CD4-positive, alpha-beta T cell treated with Interleukin-10 for 1 hour (primary cell): Measurements from ENCODE around the gene CALCB.
A peak's percentile ranks its signal among the peaks of the same experiment; 100 is the strongest.
"Not testable (repeated sequence)": the region's sequence is repeated elsewhere in the genome, so short reads cannot be mapped to it uniquely, and the experiment has no call there.

Source experiments
- DNase-seq: peaks from one replicate; pipeline ENCODE4 v3.0.0-alpha.2; 2020

Gene CALCB

DNA sequence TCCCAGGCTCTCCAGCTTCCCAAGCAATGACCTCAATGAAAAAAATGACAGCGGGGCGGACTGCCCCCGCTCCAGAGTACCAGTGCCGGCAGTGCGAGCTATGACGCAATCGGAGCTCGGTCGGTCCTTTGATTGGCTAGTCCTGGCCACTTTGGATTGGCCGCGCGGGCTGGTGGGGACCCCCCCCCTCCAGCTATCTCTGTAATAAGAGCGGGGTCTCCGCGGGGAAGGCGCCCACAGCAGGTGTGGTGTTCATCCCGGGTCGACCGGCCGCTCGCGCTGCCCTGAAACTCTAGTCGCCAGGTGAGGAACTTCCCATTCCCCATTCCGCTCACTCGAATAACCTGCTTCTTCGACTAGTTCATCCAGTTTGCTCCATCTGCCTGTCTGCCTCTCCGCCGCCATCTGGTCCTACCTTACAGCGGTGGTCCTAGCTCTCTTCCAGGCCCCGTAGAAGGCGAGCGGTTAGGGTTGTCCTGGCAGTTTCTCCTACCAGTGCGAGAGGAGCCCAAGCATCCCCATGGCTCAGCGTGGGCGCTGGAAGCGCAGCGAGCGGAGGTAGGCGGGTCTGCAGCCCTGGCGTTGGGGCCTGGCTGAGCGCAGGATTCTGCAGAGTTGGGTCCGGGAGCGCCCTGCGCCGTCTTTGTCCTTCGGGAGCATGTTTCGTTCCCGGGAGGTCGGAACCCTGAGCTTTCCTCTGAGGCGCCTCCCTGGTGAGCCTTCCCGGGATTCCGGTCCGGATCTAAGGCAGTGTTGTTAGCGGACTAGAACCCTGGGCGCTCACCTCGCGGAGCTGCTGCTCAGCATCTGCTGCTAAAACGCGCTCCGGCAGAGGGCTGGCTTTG is at the start of gene CALCB:
TSS of gene CALCB (plus strand) at position 233 of the 845 bp plus-strand sequence. CDS start 1,126 bp downstream, outside the sequence.
- DNase-seq, result peak; percentile 7

DNA sequence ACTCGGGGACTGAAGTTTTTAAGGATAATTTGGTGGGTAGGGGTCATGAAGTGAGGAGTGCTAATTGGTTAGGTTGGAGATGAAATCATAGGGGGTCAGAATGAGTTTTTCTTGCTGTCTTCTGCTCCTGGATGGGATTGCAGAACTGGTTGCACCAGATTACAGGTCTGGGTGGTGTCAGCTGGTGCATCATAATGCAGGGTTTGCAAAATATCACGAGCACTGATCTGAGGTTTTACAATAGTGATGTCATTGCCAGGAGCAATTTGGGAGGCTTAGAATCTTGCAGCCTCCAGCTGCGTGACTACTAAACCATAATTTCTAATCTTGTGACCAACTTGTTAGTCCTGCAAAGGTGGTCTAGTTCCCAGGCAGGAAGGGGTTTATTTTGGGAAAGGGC is 46.4 kb upstream of the CALCB start:
- DNase-seq, result no peak

GRCh38 chr11:15027956-15028355 is 45.4 kb upstream of the CALCB start:
- no peak for DNase-seq

DNA sequence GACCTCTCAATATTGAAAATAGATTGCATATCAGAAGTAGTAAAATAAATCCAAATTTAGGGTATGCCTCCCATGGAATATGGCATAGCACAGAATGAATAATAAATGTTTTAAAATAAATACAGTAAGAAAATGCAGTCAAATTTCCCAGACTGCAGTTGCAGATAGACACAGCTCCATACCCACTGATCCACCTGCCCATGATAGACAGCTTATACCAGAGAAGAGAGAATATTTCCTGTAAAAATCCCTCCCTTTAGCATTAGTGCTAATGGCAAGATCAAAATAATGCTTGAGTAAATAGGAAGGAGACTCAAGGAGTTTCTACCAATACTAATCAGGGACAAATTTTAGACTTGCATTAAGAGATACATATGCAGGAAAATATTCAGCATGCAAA is 45.0 kb upstream of the CALCB start:
- DNase-seq, result no peak

- not testable (repeated sequence) for DNase-seq
Observed at GRCh38 chr11:15031945-15032344, 41.4 kb upstream of the CALCB start.

DNA sequence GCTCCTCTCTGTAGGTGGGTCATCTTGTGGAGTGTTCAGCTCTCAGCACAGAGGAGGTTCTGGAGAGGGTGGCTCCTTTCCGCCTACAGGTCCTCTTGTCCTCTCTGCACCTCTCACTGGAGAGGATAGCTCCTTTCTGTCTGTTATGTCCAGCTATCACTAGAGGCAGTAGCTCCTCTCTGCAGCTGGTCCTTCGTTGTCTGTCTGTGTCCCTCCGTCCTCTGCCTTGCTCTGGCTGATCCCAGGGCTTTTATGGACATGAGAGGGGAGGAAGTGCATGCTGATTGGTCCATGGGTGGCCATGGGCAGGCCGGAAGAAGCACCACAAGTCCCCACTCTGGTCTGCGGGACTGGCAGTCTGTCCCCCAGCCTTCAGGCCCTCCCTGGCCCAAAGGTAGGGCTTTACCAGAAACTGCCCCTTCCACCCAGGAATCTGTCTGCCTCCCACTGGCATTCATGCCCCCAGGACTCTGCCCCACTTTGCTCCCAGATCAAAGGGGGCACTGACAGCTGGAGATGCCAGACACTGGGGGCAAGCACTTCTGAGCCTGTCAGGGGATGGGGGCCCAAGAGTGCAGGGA is 38.6 kb upstream of the CALCB start:
- DNase-seq, result no peak

DNA sequence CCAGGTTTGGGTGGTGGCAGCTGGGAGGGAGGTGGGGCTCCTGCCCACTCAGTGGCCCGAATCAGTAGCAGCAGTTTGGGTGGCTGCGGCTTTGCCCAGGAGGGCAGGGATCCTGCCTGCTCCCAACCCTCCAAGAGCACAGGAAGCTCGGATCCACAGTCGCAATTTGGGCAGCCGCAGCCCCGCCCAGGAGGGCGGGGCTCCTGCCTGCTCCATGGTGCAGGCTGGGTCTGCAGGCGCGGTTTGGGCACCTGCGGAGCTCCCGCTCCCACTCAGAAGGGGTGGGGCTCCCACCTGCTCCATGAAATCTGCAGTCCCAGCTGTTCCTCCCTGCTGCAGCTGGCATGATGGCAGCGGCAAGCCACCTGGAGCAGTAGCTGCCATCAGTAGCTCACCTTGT is 38.1 kb upstream of the CALCB start:
- no peak for DNase-seq

DNA sequence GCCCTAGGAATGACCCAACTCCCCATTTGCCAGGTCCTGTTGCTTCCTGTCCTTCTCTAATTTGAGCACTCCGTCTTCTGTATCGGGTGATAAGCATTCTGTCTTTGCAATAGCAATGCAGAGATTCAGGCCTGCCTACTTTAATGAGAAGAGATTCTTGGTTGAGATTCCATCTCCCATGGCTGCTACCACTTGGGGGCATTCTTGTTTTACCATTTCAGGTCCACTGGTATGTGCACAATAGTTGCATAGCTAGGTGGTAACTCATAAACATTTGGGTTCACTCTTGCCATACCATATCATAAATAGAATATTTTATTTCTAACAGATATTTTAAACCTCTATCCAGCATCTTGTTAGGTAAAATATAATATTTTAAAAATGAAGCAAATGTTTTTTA is 34.4 kb upstream of the CALCB start:
- no peak for DNase-seq

DNA sequence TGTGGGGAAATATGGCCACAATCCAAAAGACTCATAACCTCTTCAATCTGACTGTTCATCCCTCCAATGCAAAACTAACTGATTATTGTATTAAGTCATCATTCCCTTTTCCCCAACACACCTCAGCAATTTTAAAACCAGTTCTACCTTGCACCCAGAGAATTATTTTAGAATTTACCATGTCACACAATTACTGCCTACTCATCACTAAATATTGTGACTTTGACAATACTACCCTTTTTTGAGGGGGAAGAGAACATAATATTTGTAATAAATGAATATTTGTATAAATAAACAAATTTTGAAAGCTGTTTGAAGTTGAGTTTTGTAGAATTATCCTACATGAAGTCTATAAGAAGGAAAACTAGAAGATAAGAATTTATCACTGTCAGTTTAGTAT is 28.2 kb upstream of the CALCB start:
- no peak for DNase-seq

GRCh38 chr11:15045891-15046290 is 27.5 kb upstream of the CALCB start:
- no peak for DNase-seq

DNA sequence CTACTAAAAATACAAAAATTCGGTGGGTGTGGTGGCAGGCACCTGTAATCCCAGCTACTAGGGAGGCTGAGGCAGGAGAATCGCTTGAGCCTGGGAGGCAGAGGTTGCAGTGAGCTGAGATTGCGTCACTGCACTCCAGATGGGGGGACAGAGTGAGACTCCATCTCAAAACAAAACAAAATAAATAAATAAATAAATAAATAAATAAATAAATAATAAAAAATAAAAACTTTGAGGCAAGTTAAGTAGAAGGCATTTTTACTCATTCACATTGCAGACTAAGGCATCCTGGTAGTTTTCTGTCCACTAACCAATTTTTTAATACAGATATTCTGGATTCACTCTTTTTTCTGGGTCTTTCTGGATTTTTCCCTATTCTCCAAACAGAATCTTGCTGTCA is 26.7 kb upstream of the CALCB start:
- DNase-seq, result not testable (repeated sequence)

DNA sequence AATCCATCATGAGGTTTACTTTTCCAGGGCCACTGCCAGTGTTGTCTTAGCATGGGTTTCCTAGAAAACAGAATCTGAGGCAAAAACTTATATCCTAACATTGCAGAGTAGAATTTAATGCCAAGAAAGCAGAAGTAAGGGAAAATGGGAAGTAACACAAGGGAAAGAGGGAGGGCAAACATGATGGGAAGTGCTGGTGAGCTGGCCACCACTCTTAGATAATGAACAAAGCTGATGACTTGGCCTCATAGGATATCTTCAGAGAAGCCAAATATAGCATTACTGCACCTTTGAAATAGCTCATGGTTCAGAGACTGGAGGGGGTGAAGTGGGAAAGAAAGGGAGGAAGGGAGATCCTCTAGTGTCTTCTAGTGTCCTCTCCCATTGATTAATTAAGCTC is 24.8 kb upstream of the CALCB start:
- no peak for DNase-seq

GRCh38 chr11:15053191-15053685 is 20.2 kb upstream of the CALCB start:
- DNase-seq, result no peak

DNA sequence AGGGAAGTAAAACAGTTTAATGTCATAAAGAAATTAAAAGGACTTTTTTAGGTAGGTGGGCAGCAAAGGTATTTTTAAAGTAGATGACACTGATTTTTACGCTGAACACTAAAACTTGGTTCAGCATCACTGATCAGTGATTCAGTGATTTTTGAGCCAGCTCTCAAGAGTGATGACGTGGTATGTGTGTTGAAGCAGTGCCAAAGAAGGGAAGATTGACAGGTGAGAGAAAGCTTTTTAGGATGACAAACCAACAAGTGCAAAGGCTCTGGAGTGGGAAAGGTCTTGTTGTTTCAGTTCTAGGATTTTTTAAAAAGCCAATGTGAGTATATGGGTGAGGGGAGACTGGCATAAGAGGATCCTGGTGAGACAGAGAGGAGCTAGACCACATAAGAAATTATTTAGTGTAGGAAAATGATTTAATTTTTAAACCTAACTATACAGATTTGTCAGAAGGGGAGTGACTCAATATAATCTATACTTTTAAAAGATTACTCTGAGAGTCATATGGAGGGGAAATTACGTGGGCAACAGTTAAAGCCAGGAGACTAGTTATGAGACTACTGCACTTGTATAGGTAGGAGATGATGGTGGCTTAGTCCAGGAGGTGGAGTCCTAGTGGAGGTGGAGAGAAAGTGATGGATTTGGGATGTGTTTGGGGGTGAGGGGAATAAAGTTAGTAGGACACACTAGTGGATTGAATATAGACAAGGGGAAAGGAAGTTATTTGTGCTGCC is 17.6 kb upstream of the CALCB start:
- no peak for DNase-seq

GRCh38 chr11:15057329-15057728 is 16.1 kb upstream of the CALCB start:
- no peak for DNase-seq

- no peak for DNase-seq
Observed at GRCh38 chr11:15059132-15059915, 14.1 kb upstream of the CALCB start.

- DNase-seq, result no peak
Observed at GRCh38 chr11:15062599-15062998, 10.8 kb upstream of the CALCB start.

- DNase-seq, result not testable (repeated sequence)
Observed at GRCh38 chr11:15069751-15070150, 3.6 kb upstream of the CALCB start.

DNA sequence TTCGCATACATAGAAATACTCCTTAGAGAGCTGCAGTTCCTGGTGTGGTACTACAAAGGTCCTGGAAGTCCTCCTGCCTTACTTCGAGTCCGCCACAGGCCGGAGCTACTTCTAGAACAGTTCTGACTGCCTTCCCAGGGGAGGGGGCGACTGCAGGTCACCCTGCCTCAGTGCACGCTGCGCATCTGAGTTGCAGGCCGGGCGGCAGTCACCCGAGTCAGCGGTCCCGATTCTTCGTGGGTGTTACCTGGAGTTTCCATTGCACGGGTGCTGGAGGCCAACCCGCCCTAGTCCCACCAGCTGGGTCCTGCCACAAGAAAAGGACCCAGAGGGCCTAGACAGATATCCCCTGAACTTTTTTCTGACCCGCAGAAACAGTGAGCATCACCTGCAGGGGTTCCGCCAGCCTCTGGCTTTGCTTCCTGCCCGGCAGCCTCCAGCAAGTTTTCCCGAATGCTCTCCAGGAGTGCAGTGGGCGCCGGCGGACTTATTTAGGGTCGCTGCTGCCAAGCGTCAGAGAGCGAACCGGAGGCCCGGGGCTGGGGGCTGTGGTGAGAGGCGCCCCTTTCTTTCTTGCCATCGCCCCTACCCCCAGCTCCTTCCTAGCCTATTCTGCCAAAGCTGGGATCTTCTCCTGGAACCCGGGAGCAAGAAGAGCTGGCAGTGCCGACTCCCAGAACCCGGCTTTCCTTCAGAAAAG is 1.7 kb upstream of the CALCB start:
- DNase-seq, result no peak

DNA sequence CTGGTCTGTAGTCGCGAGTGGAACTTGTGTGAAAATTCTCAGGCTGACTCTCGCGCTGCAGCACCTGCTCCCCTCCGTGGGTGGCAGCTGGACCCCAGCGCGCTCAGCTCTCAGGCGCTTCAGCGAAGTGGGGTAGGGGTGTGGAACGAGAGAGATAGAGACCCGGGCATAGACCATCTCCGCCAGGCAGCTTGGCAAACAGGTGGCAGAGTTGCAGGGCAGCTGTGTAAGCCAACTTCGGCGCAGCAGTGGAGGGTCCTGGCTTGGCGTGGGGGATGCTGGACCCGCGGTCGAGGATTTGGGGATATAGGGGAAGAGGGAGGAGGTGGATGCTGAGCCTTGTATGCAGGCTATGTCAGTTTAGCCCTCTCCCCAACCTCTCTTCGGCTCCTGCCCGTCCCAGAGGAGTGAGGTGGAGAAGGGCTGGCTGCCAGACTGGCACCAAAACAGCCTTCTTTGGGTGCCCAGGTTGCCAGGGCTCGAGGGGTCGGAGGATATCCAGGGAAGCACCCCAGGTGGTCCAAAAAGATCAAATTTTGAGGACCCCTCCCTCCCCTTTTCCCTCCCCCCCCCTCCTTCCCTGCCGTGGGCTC is 746 bp upstream of the CALCB start:
- no peak for DNase-seq
